ENCODE data around the gene PSMD1.

DNA sequence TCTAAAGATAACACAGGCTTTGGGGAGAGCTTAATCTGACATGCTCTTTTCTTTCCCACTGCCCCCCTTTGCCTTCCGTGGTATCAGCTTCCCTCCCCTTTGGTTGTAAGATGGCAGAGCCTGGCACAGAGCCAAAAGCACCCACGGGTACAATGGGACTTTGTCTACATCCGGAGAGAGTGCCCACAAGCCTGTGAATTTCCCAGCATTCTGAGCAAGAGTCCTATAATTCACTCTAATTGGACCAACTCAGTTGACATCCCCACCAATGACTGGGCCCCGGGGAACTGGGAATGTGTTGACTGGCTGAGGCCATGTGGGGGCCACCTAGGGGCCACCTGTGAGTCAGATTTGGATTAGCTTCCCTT is 39.5 kb upstream of the PSMD1 start:
- TF ChIP-seq, protein P1, sequence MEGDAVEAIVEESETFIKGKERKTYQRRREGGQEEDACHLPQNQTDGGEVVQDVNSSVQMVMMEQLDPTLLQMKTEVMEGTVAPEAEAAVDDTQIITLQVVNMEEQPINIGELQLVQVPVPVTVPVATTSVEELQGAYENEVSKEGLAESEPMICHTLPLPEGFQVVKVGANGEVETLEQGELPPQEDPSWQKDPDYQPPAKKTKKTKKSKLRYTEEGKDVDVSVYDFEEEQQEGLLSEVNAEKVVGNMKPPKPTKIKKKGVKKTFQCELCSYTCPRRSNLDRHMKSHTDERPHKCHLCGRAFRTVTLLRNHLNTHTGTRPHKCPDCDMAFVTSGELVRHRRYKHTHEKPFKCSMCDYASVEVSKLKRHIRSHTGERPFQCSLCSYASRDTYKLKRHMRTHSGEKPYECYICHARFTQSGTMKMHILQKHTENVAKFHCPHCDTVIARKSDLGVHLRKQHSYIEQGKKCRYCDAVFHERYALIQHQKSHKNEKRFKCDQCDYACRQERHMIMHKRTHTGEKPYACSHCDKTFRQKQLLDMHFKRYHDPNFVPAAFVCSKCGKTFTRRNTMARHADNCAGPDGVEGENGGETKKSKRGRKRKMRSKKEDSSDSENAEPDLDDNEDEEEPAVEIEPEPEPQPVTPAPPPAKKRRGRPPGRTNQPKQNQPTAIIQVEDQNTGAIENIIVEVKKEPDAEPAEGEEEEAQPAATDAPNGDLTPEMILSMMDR (IDR thresholded peaks at IDR 0.05 in 2 of 3, conservative IDR thresholded peaks at IDR 0.05 in 1 of 3; ENCODE audit: borderline replicate concordance in 1 of 3, insufficient read depth in 1 of 3, low read depth in 2 of 3, low read length in 2 of 3) = no peak
- TF ChIP-seq SP1 (IDR thresholded peaks at IDR 0.05; ENCODE audit: low read depth) = no peak
- no peak for TF ChIP-seq ELF1 (IDR thresholded peaks at IDR 0.05; ENCODE audit: borderline replicate concordance, low read depth)
- TF ChIP-seq POLR2A (IDR thresholded peaks at IDR 0.05; ENCODE audit: borderline replicate concordance, extremely low read depth, insufficient read depth, insufficient read length) = no peak
- TF ChIP-seq EZH2phosphoT487 (IDR thresholded peaks at IDR 0.05; ENCODE audit: borderline replicate concordance) = no peak
- TF ChIP-seq REST (IDR thresholded peaks at IDR 0.05; ENCODE audit: low read depth) = no peak
- TF ChIP-seq POLR2AphosphoS5 (IDR thresholded peaks at IDR 0.05; ENCODE audit: low read depth, low read length) = no peak
